ENCODE results near the gene SRPX.

GRCh38 chrX:38170556-38170955, 50.1 kb downstream of the SRPX start:
- no peak for TF ChIP-seq ZFP3 (CRISPR knock-in tag; IDR thresholded peaks at IDR 0.05)
- no peak for TF ChIP-seq ARNTL (CRISPR knock-in tag; IDR thresholded peaks at IDR 0.05; ENCODE audit: borderline replicate concordance, low read depth)
- TF ChIP-seq CREB5 (CRISPR knock-in tag; IDR thresholded peaks at IDR 0.05; ENCODE audit: low read depth): no peak
- TF ChIP-seq PATZ1 (CRISPR knock-in tag; IDR thresholded peaks at IDR 0.05; ENCODE audit: borderline replicate concordance): no peak
- no peak for TF ChIP-seq OSR1 (CRISPR knock-in tag; IDR thresholded peaks at IDR 0.05)
- TF ChIP-seq ESRRG (CRISPR knock-in tag; IDR thresholded peaks at IDR 0.05): no peak
- no peak for TF ChIP-seq SNAI2 (CRISPR knock-in tag; IDR thresholded peaks at IDR 0.05)
- TF ChIP-seq RARB (CRISPR knock-in tag; IDR thresholded peaks at IDR 0.05): no peak
- no peak for TF ChIP-seq ZFP30 (CRISPR knock-in tag; IDR thresholded peaks at IDR 0.05)
- TF ChIP-seq ZNF70 (CRISPR knock-in tag; IDR thresholded peaks at IDR 0.05): no peak
- no peak for TF ChIP-seq POU6F1 (CRISPR knock-in tag; IDR thresholded peaks at IDR 0.05; ENCODE audit: borderline replicate concordance, low read depth)
- TF ChIP-seq CSRNP3 (CRISPR knock-in tag; IDR thresholded peaks at IDR 0.05): no peak
- no peak for TF ChIP-seq CSDC2 (CRISPR knock-in tag; IDR thresholded peaks at IDR 0.05)
- TF ChIP-seq GLIS3 (CRISPR knock-in tag; IDR thresholded peaks at IDR 0.05): no peak
